Testis (tissue), 2 donors: ENCODE results near the gene STXBP5L.

Experiments used
- CTCF ChIP-seq, 3 experiments: fragments of 450-650 bp in 2 of 3; fragments of 200-600 bp in 1 of 3; sonication (generic) in 1 of 3; IDR thresholded peaks; one replicate each; pipeline ENCODE4 v1.5.1; 2016 to 2019; ENCODE audit warnings: antibody characterized with exemption in 3 of 3, mild to moderate bottlenecking in 2 of 3, moderate library complexity in 1 of 3
- POLR2A ChIP-seq: fragments of 450-650 bp; IDR thresholded peaks from one replicate; pipeline ENCODE4 v1.6.1; 2017; ENCODE audit warnings: antibody characterized with exemption, mild to moderate bottlenecking, moderate library complexity

- TF ChIP-seq CTCF (IDR thresholded peaks at IDR 0.05) (no peak), POLR2A (no peak)
These were observed 81.0 kb downstream of the STXBP5L start for GRCh38 chr3:120988994-120989393.
